Measurements from ENCODE around the gene TENM4.

The TENM4 gene

DNA sequence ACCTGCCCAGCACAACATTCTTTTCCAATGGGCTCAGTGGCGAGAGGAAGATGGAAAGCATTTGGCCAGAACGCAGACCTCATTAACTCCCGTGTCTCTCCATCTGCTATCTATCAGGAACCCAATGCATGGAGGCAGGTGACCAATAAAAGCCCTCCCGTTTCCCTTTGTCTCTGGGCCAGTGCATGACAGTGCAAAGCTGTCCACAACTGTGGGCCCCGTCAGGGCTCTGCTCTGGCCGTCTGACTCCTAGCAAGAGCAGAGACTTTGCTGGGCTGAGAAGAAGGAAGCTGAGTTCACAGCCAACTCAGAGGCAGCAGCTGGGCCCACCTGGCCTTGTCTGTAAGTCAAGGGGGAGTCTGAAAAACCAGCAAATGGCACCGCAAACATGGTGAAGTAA lies 177.8 kb downstream of the TENM4 start:
- DNase-seq (ENCODE audit: low read depth): no peak
- TF ChIP-seq, protein P1, sequence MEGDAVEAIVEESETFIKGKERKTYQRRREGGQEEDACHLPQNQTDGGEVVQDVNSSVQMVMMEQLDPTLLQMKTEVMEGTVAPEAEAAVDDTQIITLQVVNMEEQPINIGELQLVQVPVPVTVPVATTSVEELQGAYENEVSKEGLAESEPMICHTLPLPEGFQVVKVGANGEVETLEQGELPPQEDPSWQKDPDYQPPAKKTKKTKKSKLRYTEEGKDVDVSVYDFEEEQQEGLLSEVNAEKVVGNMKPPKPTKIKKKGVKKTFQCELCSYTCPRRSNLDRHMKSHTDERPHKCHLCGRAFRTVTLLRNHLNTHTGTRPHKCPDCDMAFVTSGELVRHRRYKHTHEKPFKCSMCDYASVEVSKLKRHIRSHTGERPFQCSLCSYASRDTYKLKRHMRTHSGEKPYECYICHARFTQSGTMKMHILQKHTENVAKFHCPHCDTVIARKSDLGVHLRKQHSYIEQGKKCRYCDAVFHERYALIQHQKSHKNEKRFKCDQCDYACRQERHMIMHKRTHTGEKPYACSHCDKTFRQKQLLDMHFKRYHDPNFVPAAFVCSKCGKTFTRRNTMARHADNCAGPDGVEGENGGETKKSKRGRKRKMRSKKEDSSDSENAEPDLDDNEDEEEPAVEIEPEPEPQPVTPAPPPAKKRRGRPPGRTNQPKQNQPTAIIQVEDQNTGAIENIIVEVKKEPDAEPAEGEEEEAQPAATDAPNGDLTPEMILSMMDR (IDR thresholded peaks at IDR 0.05; ENCODE audit: low read depth, low read length, missing control alignments): no peak
- no peak overlapping the region for H3K4me3 ChIP-seq (ENCODE audit: low read depth, low read length)

DNA sequence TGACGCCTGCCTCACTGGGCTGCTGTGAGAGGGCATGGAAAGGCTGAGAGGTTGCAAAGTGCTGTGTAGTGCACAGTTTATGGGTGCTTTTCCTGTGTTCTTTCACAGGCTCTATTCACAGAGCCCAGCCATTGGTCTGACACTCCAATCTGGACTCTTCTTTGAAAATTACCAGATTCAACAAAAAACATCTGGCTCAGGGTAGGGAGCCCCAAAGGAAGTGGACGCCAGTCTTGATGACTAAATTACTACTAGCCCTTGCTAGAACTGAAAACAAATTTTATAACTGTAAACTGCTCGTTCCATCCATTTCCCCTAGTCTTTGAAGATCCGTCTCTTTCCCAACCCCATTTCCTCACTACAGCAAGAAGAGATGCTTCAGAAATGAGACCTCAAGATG lies 178.6 kb downstream of the TENM4 start:
- TF ChIP-seq, protein P1 (IDR thresholded peaks at IDR 0.05; ENCODE audit: low read depth, low read length, missing control alignments): no peak
- H3K4me3 ChIP-seq (ENCODE audit: low read depth, low read length): no peak overlapping the region
- no peak for DNase-seq (ENCODE audit: low read depth)

DNA sequence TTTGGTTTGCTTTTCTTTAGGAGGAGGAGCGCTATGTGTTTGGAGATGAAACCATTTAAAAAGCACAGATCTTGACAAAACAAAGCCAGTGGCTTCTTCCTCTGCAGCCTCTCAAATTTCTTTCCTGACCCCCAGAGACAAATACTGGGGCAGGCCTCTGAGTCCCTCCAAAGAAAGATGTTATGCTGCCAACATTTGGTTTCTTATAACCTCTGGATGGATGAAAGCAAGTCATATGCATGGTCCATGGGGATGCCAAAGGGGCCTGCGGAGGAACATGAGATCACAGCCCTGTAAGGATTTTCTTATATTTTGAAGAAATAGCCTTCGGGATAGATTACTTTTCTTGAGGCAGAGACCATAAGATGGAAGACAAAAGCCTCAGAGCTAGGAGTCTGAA lies 179.1 kb downstream of the TENM4 start:
- TF ChIP-seq, protein P1 (IDR thresholded peaks at IDR 0.05; ENCODE audit: low read depth, low read length, missing control alignments): no peak
- DNase-seq (ENCODE audit: low read depth): no peak

DNA sequence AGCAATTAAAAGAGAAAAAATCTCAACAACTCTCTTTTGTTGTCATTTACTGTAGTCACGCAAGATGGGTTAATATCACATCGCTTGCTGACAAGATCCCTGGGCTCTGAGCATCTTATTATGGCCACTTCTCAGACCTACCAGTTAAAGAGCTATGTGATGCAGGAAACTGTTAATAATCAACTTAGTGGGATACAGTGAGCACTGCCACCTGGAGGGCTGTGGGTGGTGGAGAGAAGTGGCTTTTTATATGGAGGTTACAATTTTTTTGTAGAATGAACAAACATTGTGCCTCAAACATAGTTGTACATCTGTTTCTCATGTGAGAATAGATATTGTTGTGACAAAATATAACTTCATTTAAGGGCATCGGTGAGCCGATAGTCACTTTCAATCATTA lies 181.0 kb downstream of the TENM4 start:
- no peak overlapping the region for H3K4me3 ChIP-seq (ENCODE audit: low read depth, low read length)
- TF ChIP-seq, protein P1 (IDR thresholded peaks at IDR 0.05; ENCODE audit: low read depth, low read length, missing control alignments): no peak
- DNase-seq (ENCODE audit: low read depth): no peak

More for the DNA sequence above, 179.1 kb downstream of the TENM4 start:
- H3K4me3 ChIP-seq (ENCODE audit: low read depth, low read length): no peak overlapping the region

DNA sequence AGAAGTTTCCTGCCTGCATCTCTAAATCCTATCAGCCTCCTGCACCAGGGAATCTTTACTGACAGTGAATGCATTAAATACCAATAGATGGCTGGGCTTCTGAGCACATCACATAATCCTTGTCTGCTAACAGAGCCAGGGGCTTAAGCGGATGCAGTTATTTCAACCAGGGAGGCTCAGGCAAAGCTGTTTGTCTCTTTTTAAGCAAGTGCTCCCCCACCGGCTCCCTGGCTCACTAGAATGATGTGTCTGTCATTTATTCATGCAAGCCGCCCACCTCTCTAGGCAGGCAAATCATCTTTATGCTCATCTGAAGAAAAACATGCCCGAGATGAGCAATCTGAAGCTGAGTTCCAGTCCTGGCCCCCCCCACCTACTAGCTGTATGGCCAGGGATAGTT lies 182.3 kb downstream of the TENM4 start:
- TF ChIP-seq, protein P1 (IDR thresholded peaks at IDR 0.05; ENCODE audit: low read depth, low read length, missing control alignments): no peak
- DNase-seq (ENCODE audit: low read depth): no peak
- H3K4me3 ChIP-seq (ENCODE audit: low read depth, low read length): no peak overlapping the region

DNA sequence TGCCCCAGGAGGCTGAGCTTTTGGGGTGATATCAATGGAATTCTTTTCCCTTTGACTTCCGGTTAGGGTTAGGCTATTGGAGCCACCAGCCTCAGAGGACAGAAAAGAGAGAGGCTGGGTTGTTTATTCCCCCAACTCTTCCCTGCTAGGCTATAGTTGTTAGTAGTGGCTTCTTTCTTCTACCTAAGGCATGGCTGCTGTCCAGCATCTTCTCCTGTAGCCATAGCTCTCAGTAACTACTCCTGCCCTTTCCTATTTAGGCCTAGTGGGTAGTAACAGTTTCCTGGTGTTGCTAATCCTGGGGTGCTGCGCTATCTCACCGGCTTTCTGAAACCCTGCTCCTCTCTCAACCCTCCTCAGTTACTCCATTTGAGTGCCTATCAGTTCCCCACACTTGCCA lies 184.9 kb downstream of the TENM4 start:
- no peak for DNase-seq (ENCODE audit: low read depth)
- H3K4me3 ChIP-seq (ENCODE audit: low read depth, low read length): no peak overlapping the region
- TF ChIP-seq, protein P1 (IDR thresholded peaks at IDR 0.05; ENCODE audit: low read depth, low read length, missing control alignments): no peak

DNA sequence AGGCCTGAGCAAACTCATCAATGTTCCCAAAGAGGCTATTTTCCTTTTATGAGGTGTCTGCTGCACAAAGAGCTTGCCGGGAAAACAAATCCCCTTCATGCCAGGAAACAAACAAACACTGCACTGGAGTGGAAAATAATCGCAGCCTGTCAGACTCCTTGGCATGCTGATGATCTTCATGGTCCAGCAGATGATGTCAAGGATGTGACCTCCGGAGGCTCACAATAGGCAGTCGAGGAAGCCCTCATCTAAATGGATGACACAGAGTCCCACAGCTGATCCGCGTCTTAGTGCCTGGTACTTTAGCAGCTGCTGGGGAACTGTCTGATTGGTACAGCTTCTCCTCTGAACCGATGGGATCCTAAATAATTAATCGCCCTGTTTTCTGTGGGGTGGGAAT lies 187.6 kb downstream of the TENM4 start:
- H3K4me3 ChIP-seq (ENCODE audit: low read depth, low read length): no peak overlapping the region
- no peak for DNase-seq (ENCODE audit: low read depth)
- TF ChIP-seq, protein P1 (IDR thresholded peaks at IDR 0.05; ENCODE audit: low read depth, low read length, missing control alignments): no peak
